Stimulated activated CD4-positive, alpha-beta T cell treated with anti-CD3 and anti-CD28 coated beads, Interleukin-12 subunit alpha, Interleukin-12 subunit beta, amount 100 ng/mL, for 24 hours (primary cell): ENCODE measurements around the gene VEZF1.

Source experiments
- DNase-seq, 2 experiments: peaks; one replicate each; pipeline ENCODE4 v3.0.0-alpha.2; 2020; ENCODE audit warnings: low read depth in 2 of 2

The VEZF1 gene

GRCh38 chr17:57931488-57932137 is 56.4 kb downstream of the VEZF1 start:
- DNase-seq = no peak

GRCh38 chr17:57930239-57930638 is 57.8 kb downstream of the VEZF1 start:
- DNase-seq = no peak

DNA sequence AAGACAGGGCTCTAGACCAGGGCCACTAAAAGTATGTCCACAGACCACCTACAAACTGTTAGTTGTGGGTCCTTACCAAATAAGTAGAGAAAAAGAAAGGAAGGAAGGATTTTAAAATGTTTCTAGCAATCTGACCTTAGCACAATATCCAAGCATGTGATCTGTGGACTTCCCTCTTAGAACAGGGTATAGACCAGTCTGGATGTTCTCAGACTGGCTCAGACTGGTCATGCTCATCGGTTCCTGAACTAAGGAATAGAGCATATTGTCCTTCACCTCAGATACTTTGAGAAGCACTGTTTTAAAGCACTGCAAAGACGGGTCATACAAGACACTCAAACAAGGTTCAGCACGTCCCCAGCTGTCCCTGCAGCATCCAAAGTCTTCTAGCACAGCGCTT is 58.7 kb downstream of the VEZF1 start:
- no peak for DNase-seq

- no peak for DNase-seq
Observed at GRCh38 chr17:57928928-57929327, 59.1 kb downstream of the VEZF1 start.

DNA sequence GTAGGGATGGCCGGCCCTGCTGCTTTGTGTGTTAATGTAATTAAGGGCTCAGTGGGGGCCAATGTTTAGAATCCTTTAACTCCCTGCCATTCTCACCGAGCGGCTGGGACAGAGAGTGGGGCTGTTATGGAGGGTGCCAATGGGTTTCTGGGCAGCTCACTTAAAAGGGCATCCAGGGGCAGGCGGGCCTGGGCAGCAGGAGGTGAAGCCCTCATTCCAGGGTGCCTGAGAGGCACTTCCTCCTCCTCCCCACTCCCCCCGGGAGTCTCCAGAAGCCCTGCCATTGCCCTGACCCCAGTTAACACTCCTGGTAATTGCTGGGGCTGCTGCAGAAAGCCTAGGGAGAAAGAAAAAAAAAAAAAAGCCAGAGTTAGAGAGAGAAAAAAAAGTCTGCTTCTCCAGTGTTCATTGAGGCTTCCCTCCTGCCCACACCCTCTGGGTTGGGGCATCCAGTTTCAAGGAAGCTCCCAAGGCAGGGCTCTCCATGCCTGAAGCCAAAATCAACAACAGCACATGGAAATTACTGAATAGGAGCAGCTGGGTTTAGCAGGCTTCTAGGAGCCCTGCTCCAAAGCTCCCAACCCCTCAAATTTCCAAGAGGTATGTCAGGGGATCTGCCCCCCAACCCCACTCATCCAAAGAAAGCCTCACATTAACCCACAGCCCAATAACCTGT is 60.9 kb downstream of the VEZF1 start:
- DNase-seq = no peak

- DNase-seq = no peak
Observed at GRCh38 chr17:57926723-57927047, 61.4 kb downstream of the VEZF1 start.

DNA sequence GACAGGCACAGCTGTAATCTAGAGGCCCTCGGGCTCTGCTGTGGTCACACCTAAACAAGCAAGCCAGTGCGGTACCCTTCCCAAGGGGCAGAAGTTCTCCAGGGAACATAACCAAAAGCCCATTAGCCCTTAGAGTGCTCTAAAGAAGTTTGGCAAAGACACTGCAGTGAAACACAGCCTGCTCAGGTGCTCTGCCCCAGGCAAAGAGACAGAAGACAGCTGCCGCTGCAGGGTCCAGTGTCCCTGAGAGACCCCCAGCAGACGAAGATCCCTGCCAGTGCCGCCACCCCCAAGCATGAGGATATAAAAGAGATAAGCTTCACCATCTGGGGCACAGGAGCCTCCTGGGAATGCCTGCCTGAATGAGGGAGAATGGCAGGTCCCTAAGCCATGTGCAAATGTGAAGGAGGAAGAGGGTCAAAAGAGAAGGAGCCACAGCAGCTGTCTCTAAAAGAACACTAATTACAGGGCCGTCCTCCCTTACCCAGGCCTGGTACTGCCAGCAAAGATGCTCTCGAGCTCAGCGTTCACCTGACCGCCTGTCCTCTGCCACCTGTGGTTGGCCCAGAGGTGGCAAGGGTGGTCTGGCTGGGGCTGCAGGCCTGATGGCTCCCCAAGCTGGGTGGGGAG is 62.6 kb downstream of the VEZF1 start:
- no peak for DNase-seq

- no peak for DNase-seq
Observed at GRCh38 chr17:57924677-57925076, 63.4 kb downstream of the VEZF1 start.
